Measurements from ENCODE around the gene ADARB2. TPM values are rescaled to one million over a fixed set of nuclear protein-coding genes. Genes with fewer than 3 reads are reported as not detected.
A peak's percentile ranks its signal among the peaks of the same experiment; 100 is the strongest.

ADARB2 gene
- total and polyA plus RNA-seq, 2 experiments from 2014 or later, result 0.13 to 0.48 TPM

GRCh38 chr10:1203704-1204103 is 533.6 kb downstream of the ADARB2 start:
- Histone ChIP-seq H3K27ac (no peak overlapping the region), H3K9me3 (ENCODE audit: low read depth) (no peaks in the 10 kb centered on the region), H3K9me2 (replicated peaks; ENCODE audit: insufficient read depth) (no peaks in the 10 kb centered on the region), H4K20me1 (ENCODE audit: insufficient read depth, poor library complexity, severe bottlenecking) (no peaks in the 10 kb centered on the region), H3K4me1 (ENCODE audit: insufficient read depth) (no peaks in the 10 kb centered on the region), H3K79me2 (no peaks in the 10 kb centered on the region), H2AFZ (no peak overlapping the region), H3K36me3 (replicated peaks; ENCODE audit: insufficient read depth, low read depth) (no peaks in the 10 kb centered on the region), H3K4me2 (no peak overlapping the region), H3K4me3 (no peak overlapping the region), H3K27me3 (no peaks in the 10 kb centered on the region)
- WGBS (ENCODE audit: low lambda C conversion rate, missing lambda C conversion rate), result 89% methylated on average over 10 of the region's 10 CpGs
- no peak for DNase-seq (ENCODE audit: low spot score)
- TF ChIP-seq EZH2 (IDR thresholded peaks at IDR 0.05; ENCODE audit: borderline replicate concordance) (no peak), EZH2phosphoT487 (IDR thresholded peaks at IDR 0.05; ENCODE audit: low read depth, severe bottlenecking, unreplicated experiment) (no peak)
- TF ChIP-seq, protein P1, sequence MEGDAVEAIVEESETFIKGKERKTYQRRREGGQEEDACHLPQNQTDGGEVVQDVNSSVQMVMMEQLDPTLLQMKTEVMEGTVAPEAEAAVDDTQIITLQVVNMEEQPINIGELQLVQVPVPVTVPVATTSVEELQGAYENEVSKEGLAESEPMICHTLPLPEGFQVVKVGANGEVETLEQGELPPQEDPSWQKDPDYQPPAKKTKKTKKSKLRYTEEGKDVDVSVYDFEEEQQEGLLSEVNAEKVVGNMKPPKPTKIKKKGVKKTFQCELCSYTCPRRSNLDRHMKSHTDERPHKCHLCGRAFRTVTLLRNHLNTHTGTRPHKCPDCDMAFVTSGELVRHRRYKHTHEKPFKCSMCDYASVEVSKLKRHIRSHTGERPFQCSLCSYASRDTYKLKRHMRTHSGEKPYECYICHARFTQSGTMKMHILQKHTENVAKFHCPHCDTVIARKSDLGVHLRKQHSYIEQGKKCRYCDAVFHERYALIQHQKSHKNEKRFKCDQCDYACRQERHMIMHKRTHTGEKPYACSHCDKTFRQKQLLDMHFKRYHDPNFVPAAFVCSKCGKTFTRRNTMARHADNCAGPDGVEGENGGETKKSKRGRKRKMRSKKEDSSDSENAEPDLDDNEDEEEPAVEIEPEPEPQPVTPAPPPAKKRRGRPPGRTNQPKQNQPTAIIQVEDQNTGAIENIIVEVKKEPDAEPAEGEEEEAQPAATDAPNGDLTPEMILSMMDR (IDR thresholded peaks at IDR 0.05; ENCODE audit: poor library complexity), result no peak

DNA sequence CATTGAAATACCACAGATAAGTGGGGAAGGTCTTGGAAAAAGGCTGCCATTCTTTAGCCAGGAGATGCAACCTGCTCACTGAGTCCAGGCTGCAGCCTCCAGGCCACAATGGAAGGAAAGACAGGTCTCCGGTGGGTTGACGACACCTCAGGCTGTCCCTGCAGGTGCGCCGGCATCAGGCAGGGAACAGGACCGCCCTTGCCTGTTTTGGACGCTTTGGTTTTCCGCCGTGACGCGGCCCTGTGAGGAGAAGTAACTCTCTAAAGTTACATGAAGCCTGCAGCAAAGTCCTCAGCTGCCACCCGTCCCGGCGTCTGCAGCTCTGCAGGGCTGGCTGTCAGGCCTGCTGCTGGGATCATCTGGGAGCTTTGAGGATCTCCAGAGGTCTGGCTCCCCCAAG is 534.1 kb downstream of the ADARB2 start:
- no peak overlapping the region for H3K4me2 ChIP-seq
- no peak for DNase-seq (ENCODE audit: low spot score)
- H3K4me3 ChIP-seq, result no peak overlapping the region
- TF ChIP-seq EZH2 (IDR thresholded peaks at IDR 0.05; ENCODE audit: borderline replicate concordance), result no peak
- TF ChIP-seq, protein P1 (IDR thresholded peaks at IDR 0.05; ENCODE audit: poor library complexity), result no peak
- TF ChIP-seq EZH2phosphoT487 (IDR thresholded peaks at IDR 0.05; ENCODE audit: low read depth, severe bottlenecking, unreplicated experiment), result no peak
- H2AFZ ChIP-seq, result no peak overlapping the region
- H3K27me3 ChIP-seq, result no peaks in the 10 kb centered on the region
- H4K20me1 ChIP-seq (ENCODE audit: insufficient read depth, poor library complexity, severe bottlenecking), result no peaks in the 10 kb centered on the region
- H3K9me2 ChIP-seq (replicated peaks; ENCODE audit: insufficient read depth), result no peaks in the 10 kb centered on the region
- H3K27ac ChIP-seq, result peak overlapping the region; percentile 4
- no peaks in the 10 kb centered on the region for H3K36me3 ChIP-seq (replicated peaks; ENCODE audit: insufficient read depth, low read depth)
- H3K4me1 ChIP-seq (ENCODE audit: insufficient read depth), result no peaks in the 10 kb centered on the region
- WGBS (ENCODE audit: low lambda C conversion rate, missing lambda C conversion rate), result 72% methylated on average over 13 of the region's 13 CpGs
- H3K9me3 ChIP-seq (ENCODE audit: low read depth), result no peaks in the 10 kb centered on the region
- no peaks in the 10 kb centered on the region for H3K79me2 ChIP-seq

DNA sequence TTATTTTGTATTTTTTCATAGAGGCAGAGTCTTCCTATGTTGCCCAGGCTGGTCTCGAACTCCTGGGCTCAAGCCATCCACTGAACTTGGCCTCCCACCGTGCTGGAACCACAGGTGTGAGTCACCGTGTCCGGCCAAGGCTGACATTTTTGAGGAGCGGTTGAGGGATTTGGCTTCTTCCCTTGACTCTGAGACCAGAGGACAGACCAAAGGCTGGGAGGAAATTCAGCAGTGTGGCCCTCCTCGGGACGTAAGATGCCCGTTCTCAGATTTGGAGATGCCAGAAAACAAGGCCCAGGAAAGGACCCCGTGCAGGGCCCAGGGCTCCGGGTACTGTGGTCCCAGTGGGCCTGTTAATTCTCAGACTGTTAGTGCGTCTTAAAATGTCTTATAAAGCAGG is 535.0 kb downstream of the ADARB2 start:
- no peaks in the 10 kb centered on the region for H4K20me1 ChIP-seq (ENCODE audit: insufficient read depth, poor library complexity, severe bottlenecking)
- no peak overlapping the region for H3K4me2 ChIP-seq
- no peaks in the 10 kb centered on the region for H3K36me3 ChIP-seq (replicated peaks; ENCODE audit: insufficient read depth, low read depth)
- WGBS (ENCODE audit: low lambda C conversion rate, missing lambda C conversion rate), result 83% methylated on average over 11 of the region's 11 CpGs
- no peaks in the 10 kb centered on the region for H3K9me3 ChIP-seq (ENCODE audit: low read depth)
- no peak for DNase-seq (ENCODE audit: low spot score)
- H3K4me3 ChIP-seq, result no peak overlapping the region
- no peaks in the 10 kb centered on the region for H3K79me2 ChIP-seq
- TF ChIP-seq EZH2phosphoT487 (IDR thresholded peaks at IDR 0.05; ENCODE audit: low read depth, severe bottlenecking, unreplicated experiment), result no peak
- TF ChIP-seq, protein P1 (IDR thresholded peaks at IDR 0.05; ENCODE audit: poor library complexity), result no peak
- TF ChIP-seq EZH2 (IDR thresholded peaks at IDR 0.05; ENCODE audit: borderline replicate concordance), result no peak
- H3K27me3 ChIP-seq, result no peaks in the 10 kb centered on the region
- H3K9me2 ChIP-seq (replicated peaks; ENCODE audit: insufficient read depth), result no peaks in the 10 kb centered on the region
- H3K4me1 ChIP-seq (ENCODE audit: insufficient read depth), result no peaks in the 10 kb centered on the region
- peak overlapping the region; percentile 75 for H3K27ac ChIP-seq
- no peak overlapping the region for H2AFZ ChIP-seq

Measured in hepatocyte (in vitro differentiated cells).